Stimulated activated CD4-positive, alpha-beta T cell treated with anti-CD3 and anti-CD28 coated beads, Interleukin-1b, Interleukin-23, amount 100 ng/mL, for 4 hours (primary cell): ENCODE results near the gene CYS1.

Source experiments
- DNase-seq, 2 donors: peaks; one replicate each; pipeline ENCODE4 v3.0.0-alpha.2; 2020; ENCODE audit warnings: low read depth in 2 of 2

The CYS1 gene

GRCh38 chr2:10047616-10048500 lies 32.4 kb downstream of the CYS1 start:
- DNase-seq = no peak

- no peak for DNase-seq
Observed at GRCh38 chr2:10046931-10047330, 33.3 kb downstream of the CYS1 start.

GRCh38 chr2:10045561-10046355 lies 34.5 kb downstream of the CYS1 start:
- no peak for DNase-seq

- peak; percentile 84 to 99 for DNase-seq
Observed at GRCh38 chr2:10043906-10044601, 36.2 kb downstream of the CYS1 start.

GRCh38 chr2:10043256-10043905 lies 36.8 kb downstream of the CYS1 start, which contains the start of gene KLF11:
Gene KLF11 (plus strand): TSS chr2:10043550. CDS start chr2:10043717, 167 bp downstream.
- DNase-seq = peak; percentile 69 to 78

- no peak for DNase-seq
Observed at GRCh38 chr2:10042301-10043161, 37.7 kb downstream of the CYS1 start.

GRCh38 chr2:10041711-10042110 lies 38.5 kb downstream of the CYS1 start:
- no peak for DNase-seq

- no peak for DNase-seq
Observed at GRCh38 chr2:10039658-10040410, 40.4 kb downstream of the CYS1 start.

GRCh38 chr2:10038716-10039115 lies 41.5 kb downstream of the CYS1 start:
- DNase-seq = no peak

- DNase-seq = no peak
Observed at GRCh38 chr2:10038123-10038522, 42.1 kb downstream of the CYS1 start.

GRCh38 chr2:10036095-10036884 lies 43.9 kb downstream of the CYS1 start:
- no peak for DNase-seq

- DNase-seq = no peak
Observed at GRCh38 chr2:10035633-10036032, 44.6 kb downstream of the CYS1 start.

- DNase-seq = no peak
Observed at GRCh38 chr2:10035053-10035422, 45.2 kb downstream of the CYS1 start.

GRCh38 chr2:10034333-10035052 lies 45.7 kb downstream of the CYS1 start:
- DNase-seq = no peak

- no peak for DNase-seq
Observed at GRCh38 chr2:10033251-10034006, 46.8 kb downstream of the CYS1 start.

- no peak for DNase-seq
Observed at GRCh38 chr2:10032746-10033105, 47.5 kb downstream of the CYS1 start.

GRCh38 chr2:10031886-10032745 lies 48.1 kb downstream of the CYS1 start:
- no peak for DNase-seq
